Activated T-cell treated with anti-CD3 and anti-CD28 coated beads, Interleukin-2, amount 50 U/mL, for 48 hours (primary cell): ENCODE measurements around the gene CRYZL1.

Source experiments
- DNase-seq, 2 experiments: peaks; one replicate each; pipeline ENCODE4 v3.0.0-alpha.2; 2020

The CRYZL1 gene

GRCh38 chr21:33558777-33559421 is 82.6 kb downstream of the CRYZL1 start:
- DNase-seq = no peak

- no peak for DNase-seq
Observed at GRCh38 chr21:33557447-33557846, 84.1 kb downstream of the CRYZL1 start.

- no peak for DNase-seq
Observed at GRCh38 chr21:33554982-33555344, 86.6 kb downstream of the CRYZL1 start.

- DNase-seq = no peak
Observed at GRCh38 chr21:33554236-33554981, 87.1 kb downstream of the CRYZL1 start.

- DNase-seq = no peak
Observed at GRCh38 chr21:33552999-33553598, 88.4 kb downstream of the CRYZL1 start.

- DNase-seq = no peak
Observed at GRCh38 chr21:33552093-33552998, 89.2 kb downstream of the CRYZL1 start.

GRCh38 chr21:33551664-33552063 is 89.9 kb downstream of the CRYZL1 start:
- no peak for DNase-seq

- DNase-seq = no peak
Observed at GRCh38 chr21:33550772-33551660, 90.5 kb downstream of the CRYZL1 start.

- no peak for DNase-seq
Observed at GRCh38 chr21:33549848-33550771, 91.4 kb downstream of the CRYZL1 start.

GRCh38 chr21:33546086-33546485 is 95.5 kb downstream of the CRYZL1 start:
- no peak for DNase-seq

GRCh38 chr21:33544451-33545195 is 96.9 kb downstream of the CRYZL1 start:
- DNase-seq = no peak

GRCh38 chr21:33543505-33544129 is 97.9 kb downstream of the CRYZL1 start:
- DNase-seq = peak in 1 of 2 experiments; percentile 87

GRCh38 chr21:33542640-33543504 is 98.7 kb downstream of the CRYZL1 start, which contains the start of gene SON:
Gene SON, plus strand, starts transcription at chr21:33543038. Its CDS starts 55 bp downstream, at chr21:33543093.
- DNase-seq = peak; percentile 97

- DNase-seq = peak; percentile 89 to 92
Observed at GRCh38 chr21:33541756-33542639, 99.5 kb downstream of the CRYZL1 start, which contains the start of gene GART. Gene GART, minus strand, starts transcription at chr21:33542117. Its CDS starts 2,802 bp downstream, at chr21:33539315.

- peak; percentile 46 to 47 for DNase-seq
Observed at GRCh38 chr21:33541105-33541711, 100.3 kb downstream of the CRYZL1 start.

GRCh38 chr21:33540711-33541104 is 100.8 kb downstream of the CRYZL1 start:
- no peak for DNase-seq

GRCh38 chr21:33539616-33540015 is 101.9 kb downstream of the CRYZL1 start:
- DNase-seq = no peak
